ENCODE results near the gene TUBB4B. TPM values are rescaled to one million over a fixed set of nuclear protein-coding genes. Genes with fewer than 3 reads are reported as not detected.

TUBB4B gene
- total RNA-seq, 1 donor from 2014 or later, result 192 TPM

- H3K27me3 Mint-ChIP-seq (ENCODE audit: unreplicated experiment), result peaks cover 8% of the 10 kb centered on the region
- H3K4me1 Mint-ChIP-seq (ENCODE audit: low read depth, unreplicated experiment), result peaks cover 21% of the 10 kb centered on the region
- DNase-seq, result no peak
- no peak overlapping the region for H3K27ac Mint-ChIP-seq (ENCODE audit: unreplicated experiment)
- H3K9me3 Mint-ChIP-seq (ENCODE audit: unreplicated experiment), result peaks cover 14% of the 10 kb centered on the region
- H3K4me3 Mint-ChIP-seq (ENCODE audit: unreplicated experiment), result no peak overlapping the region
- peaks cover 7% of the 10 kb centered on the region for H3K36me3 Mint-ChIP-seq (ENCODE audit: unreplicated experiment)
- TF ChIP-seq CTCF (IDR thresholded peaks at IDR 0.05; ENCODE audit: partially characterized antibody, unreplicated experiment), result no peak
Measured at GRCh38 chr9:137278721-137279711, 37.9 kb downstream of the TUBB4B start.

GRCh38 chr9:137279741-137280473, 38.8 kb downstream of the TUBB4B start:
- peaks cover 14% of the 10 kb centered on the region for H3K4me1 Mint-ChIP-seq (ENCODE audit: low read depth, unreplicated experiment)
- no peak for TF ChIP-seq CTCF (IDR thresholded peaks at IDR 0.05; ENCODE audit: partially characterized antibody, unreplicated experiment)
- no peak overlapping the region for H3K4me3 Mint-ChIP-seq (ENCODE audit: unreplicated experiment)
- DNase-seq, result no peak
- peaks cover 8% of the 10 kb centered on the region for H3K27me3 Mint-ChIP-seq (ENCODE audit: unreplicated experiment)
- peaks cover 14% of the 10 kb centered on the region for H3K9me3 Mint-ChIP-seq (ENCODE audit: unreplicated experiment)
- no peak overlapping the region for H3K27ac Mint-ChIP-seq (ENCODE audit: unreplicated experiment)
- peaks cover 7% of the 10 kb centered on the region for H3K36me3 Mint-ChIP-seq (ENCODE audit: unreplicated experiment)

GRCh38 chr9:137280474-137281344, 39.6 kb downstream of the TUBB4B start:
- Mint-ChIP-seq H3K36me3 (ENCODE audit: unreplicated experiment) (peaks cover 7% of the 10 kb centered on the region), H3K27ac (ENCODE audit: unreplicated experiment) (no peak overlapping the region), H3K27me3 (ENCODE audit: unreplicated experiment) (peaks cover 6% of the 10 kb centered on the region), H3K9me3 (ENCODE audit: unreplicated experiment) (peaks cover 11% of the 10 kb centered on the region), H3K4me3 (ENCODE audit: unreplicated experiment) (no peak overlapping the region), H3K4me1 (ENCODE audit: low read depth, unreplicated experiment) (peaks cover 6% of the 10 kb centered on the region)
- DNase-seq, result peak; percentile 77
- TF ChIP-seq CTCF (IDR thresholded peaks at IDR 0.05; ENCODE audit: partially characterized antibody, unreplicated experiment), result peak; percentile 40

GRCh38 chr9:137281345-137282116, 40.4 kb downstream of the TUBB4B start:
- Mint-ChIP-seq H3K9me3 (ENCODE audit: unreplicated experiment) (peaks cover 10% of the 10 kb centered on the region), H3K27ac (ENCODE audit: unreplicated experiment) (no peak overlapping the region), H3K27me3 (ENCODE audit: unreplicated experiment) (peaks cover 6% of the 10 kb centered on the region), H3K36me3 (ENCODE audit: unreplicated experiment) (peaks cover 7% of the 10 kb centered on the region), H3K4me1 (ENCODE audit: low read depth, unreplicated experiment) (peaks cover 4% of the 10 kb centered on the region), H3K4me3 (ENCODE audit: unreplicated experiment) (no peak overlapping the region)
- no peak for TF ChIP-seq CTCF (IDR thresholded peaks at IDR 0.05; ENCODE audit: partially characterized antibody, unreplicated experiment)
- peak; percentile 57 for DNase-seq

All from glutamatergic neuron (in vitro differentiated cells).